Measurements from ENCODE around the gene XRN1. TPM values are rescaled to one million over a fixed set of nuclear protein-coding genes. Genes with fewer than 3 reads are reported as not detected.
A peak's percentile ranks its signal among the peaks of the same experiment; 100 is the strongest.
"Not testable (repeated sequence)": the region's sequence is repeated elsewhere in the genome, so short reads cannot be mapped to it uniquely, and the experiment has no call there.

XRN1 gene
- total RNA-seq, 1 experiment from 2014 or later, result 205 TPM

- no peak overlapping the region for H3K27ac ChIP-seq
- DNase-seq, result no peak
- H3K9me3 ChIP-seq (replicated peaks), result no peaks in the 10 kb centered on the region; the same call in 1 of the 2 replicates
- no peak overlapping the region for H3K4me3 ChIP-seq
- H3K27me3 ChIP-seq, result no peaks in the 10 kb centered on the region
- peaks cover 95% of the 10 kb centered on the region for H3K36me3 ChIP-seq
- no peaks in the 10 kb centered on the region for H3K4me1 ChIP-seq
These were observed 52.8 kb downstream of the XRN1 start for GRCh38 chr3:142394921-142395622.

- DNase-seq, result no peak
- peaks cover 11% of the 10 kb centered on the region for H3K9me3 ChIP-seq (replicated peaks)
- H3K36me3 ChIP-seq, result peaks cover 98% of the 10 kb centered on the region
- H3K27me3 ChIP-seq, result no peaks in the 10 kb centered on the region
- H3K27ac ChIP-seq, result no peak overlapping the region
- no peak overlapping the region for H3K4me3 ChIP-seq
- H3K4me1 ChIP-seq, result no peaks in the 10 kb centered on the region; the same call in 1 of the 2 replicates
These were observed 62.8 kb downstream of the XRN1 start for GRCh38 chr3:142385078-142385477.

DNA sequence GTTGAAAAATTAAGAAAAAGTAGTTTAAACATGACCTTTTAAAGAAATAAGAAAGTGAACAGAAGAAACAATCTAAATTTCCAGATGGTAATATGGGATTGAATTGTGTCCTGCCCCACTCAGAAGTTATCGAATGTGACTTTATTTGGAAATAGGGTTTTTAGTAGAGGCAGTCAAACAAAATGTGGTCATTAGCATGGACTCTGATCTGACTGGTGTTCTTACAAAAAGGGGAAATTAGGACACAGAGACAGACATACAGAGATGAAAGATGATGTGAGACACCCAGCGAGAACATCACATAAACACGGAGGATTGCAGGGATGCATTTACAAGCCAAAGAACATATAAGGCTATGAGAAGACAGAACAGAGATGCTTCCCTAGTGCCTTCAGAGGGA is 73.2 kb downstream of the XRN1 start:
- no peak for DNase-seq
- no peak overlapping the region for H3K4me3 ChIP-seq
- no peaks in the 10 kb centered on the region for H3K9me3 ChIP-seq (replicated peaks)
- 0 out of 2 replicates have a peak, but pooled peaks cover 3% of the 10 kb centered on the region for H3K4me1 ChIP-seq
- H3K27ac ChIP-seq, result no peak overlapping the region
- no peaks in the 10 kb centered on the region for H3K27me3 ChIP-seq
- H3K36me3 ChIP-seq, result peaks cover 89% of the 10 kb centered on the region

GRCh38 chr3:142369576-142369975 is 78.3 kb downstream of the XRN1 start:
- not testable (repeated sequence) for H3K9me3 ChIP-seq (replicated peaks); H3K4me3 ChIP-seq; DNase-seq; H3K27ac ChIP-seq; H3K4me1 ChIP-seq; H3K27me3 ChIP-seq
- H3K36me3 ChIP-seq, result peaks cover 92% of the 10 kb centered on the region

GRCh38 chr3:142366434-142366833 is 81.4 kb downstream of the XRN1 start:
- DNase-seq, result peak in 1 of 2 experiments; percentile 51
- Histone ChIP-seq H3K4me3 (no peak overlapping the region), H3K9me3 (replicated peaks) (no peaks in the 10 kb centered on the region), H3K27ac (no peak overlapping the region), H3K4me1 (0 out of 2 replicates have a peak, but pooled peaks cover 3% of the 10 kb centered on the region), H3K36me3 (peaks cover 92% of the 10 kb centered on the region), H3K27me3 (no peaks in the 10 kb centered on the region)

DNA sequence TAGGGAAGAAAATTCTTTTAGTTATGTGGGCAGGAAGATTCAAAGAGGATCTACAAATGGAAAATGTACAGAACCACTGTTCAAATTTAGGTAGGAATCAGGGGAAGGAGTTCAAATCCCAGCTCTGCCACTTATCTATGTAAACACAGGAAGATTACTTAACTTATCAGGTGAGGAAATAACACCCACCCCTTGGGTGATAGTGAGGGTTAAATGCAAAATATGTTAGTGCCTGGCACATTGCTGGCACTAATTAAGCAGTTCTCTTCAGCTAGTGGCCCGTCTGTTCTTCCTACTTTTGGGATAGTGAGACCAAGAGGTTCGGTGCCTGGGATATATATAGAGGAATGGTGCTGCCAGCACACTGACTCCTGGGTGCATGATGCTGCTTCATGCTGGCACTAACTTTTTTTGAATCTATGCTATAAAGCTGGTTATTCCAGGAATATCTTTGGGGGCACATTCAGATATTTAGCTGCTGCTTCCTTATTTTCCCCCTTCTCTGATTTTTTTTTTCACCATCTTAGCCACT is 83.8 kb downstream of the XRN1 start:
- Histone ChIP-seq H3K36me3 (peaks cover 92% of the 10 kb centered on the region), H3K27me3 (no peaks in the 10 kb centered on the region), H3K27ac (no peak overlapping the region), H3K9me3 (replicated peaks) (no peaks in the 10 kb centered on the region), H3K4me1 (no peaks in the 10 kb centered on the region), H3K4me3 (no peak overlapping the region)
- DNase-seq, result no peak

GRCh38 chr3:142363433-142363832 is 84.4 kb downstream of the XRN1 start:
- H3K4me3 ChIP-seq; H3K27ac ChIP-seq; DNase-seq; H3K4me1 ChIP-seq; H3K9me3 ChIP-seq (replicated peaks); H3K27me3 ChIP-seq: not testable (repeated sequence)
- peaks cover 92% of the 10 kb centered on the region for H3K36me3 ChIP-seq

GRCh38 chr3:142359367-142359766 is 88.5 kb downstream of the XRN1 start:
- H3K27ac ChIP-seq, result no peak overlapping the region
- DNase-seq, result no peak
- no peaks in the 10 kb centered on the region for H3K27me3 ChIP-seq
- peaks cover 95% of the 10 kb centered on the region for H3K36me3 ChIP-seq
- H3K9me3 ChIP-seq (replicated peaks), result no peaks in the 10 kb centered on the region
- no peak overlapping the region for H3K4me3 ChIP-seq
- H3K4me1 ChIP-seq, result no peaks in the 10 kb centered on the region

- Histone ChIP-seq H3K4me3 (no peak overlapping the region), H3K27me3 (no peaks in the 10 kb centered on the region), H3K4me1 (no peaks in the 10 kb centered on the region), H3K9me3 (replicated peaks) (no peaks in the 10 kb centered on the region), H3K27ac (no peak overlapping the region), H3K36me3 (peaks cover 98% of the 10 kb centered on the region)
- no peak for DNase-seq
These were observed 91.0 kb downstream of the XRN1 start for GRCh38 chr3:142356818-142357217.

- Histone ChIP-seq H3K36me3 (peaks cover 100% of the 10 kb centered on the region), H3K4me1 (no peaks in the 10 kb centered on the region), H3K4me3 (no peak overlapping the region), H3K9me3 (replicated peaks) (no peaks in the 10 kb centered on the region), H3K27ac (no peak overlapping the region), H3K27me3 (no peaks in the 10 kb centered on the region)
- DNase-seq, result no peak
These were observed 92.1 kb downstream of the XRN1 start for GRCh38 chr3:142355692-142356091.

DNA sequence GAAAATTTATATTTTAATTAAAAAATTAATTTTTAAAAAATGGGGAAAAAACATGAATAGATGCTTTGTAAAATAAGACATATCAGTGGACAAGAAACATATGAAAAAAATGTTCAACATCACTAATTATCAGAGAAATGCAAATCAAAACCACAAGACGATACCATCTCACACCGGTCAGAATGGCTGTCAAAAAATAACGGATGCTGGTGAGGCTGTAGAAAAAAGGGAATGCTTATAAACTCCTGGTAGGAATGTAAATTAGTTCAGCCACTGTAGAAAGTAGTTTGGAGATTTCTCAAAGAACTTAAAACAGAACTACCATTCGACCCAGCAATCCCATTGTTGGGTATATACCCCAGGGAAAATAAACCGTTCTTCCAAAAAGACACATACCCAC is 93.8 kb downstream of the XRN1 start:
- Histone ChIP-seq H3K27me3 (no peaks in the 10 kb centered on the region), H3K9me3 (replicated peaks) (no peaks in the 10 kb centered on the region), H3K4me3 (no peak overlapping the region), H3K36me3 (peaks cover 100% of the 10 kb centered on the region), H3K27ac (no peak overlapping the region), H3K4me1 (no peaks in the 10 kb centered on the region)
- DNase-seq, result no peak

DNA sequence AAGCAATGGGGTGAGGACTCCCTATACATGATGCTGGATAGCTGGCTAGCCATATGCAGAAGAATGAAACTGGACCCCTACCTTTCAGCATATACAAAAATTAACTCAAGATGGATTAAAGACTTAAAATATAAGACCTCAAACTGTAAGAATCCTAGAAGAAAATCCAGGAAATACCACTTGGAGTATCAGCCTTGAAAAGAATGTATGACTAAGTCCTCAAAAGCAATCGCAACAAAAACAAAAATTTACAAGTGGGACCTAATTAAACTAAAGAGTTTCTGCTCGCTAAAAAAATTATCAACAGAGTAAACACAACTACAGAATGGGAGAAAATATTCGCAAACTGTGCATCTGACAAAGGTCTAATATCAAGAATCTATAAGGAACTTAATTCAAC is 94.3 kb downstream of the XRN1 start:
- Histone ChIP-seq H3K4me1 (no peaks in the 10 kb centered on the region), H3K36me3 (peaks cover 100% of the 10 kb centered on the region)

DNA sequence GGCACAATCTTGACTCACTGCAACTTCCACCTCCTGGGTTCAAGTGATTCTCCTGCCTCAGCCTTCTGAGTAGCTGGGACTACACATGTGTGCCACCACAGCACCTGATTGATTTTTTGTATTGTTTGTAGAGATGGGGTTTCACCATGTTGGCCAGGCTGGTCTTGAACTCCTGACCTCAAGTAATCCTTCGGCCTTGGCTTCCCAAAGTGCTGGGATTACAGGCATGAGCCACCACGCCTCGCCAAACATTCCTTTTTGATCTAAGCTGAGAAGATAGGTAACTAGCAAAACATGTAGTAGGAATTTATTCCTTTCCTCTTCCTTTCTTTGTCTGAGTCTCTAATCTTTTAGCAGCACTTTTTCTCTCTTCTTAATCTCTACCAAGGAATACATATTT is 95.1 kb downstream of the XRN1 start:
- not testable (repeated sequence) for H3K4me3 ChIP-seq; H3K27me3 ChIP-seq; H3K9me3 ChIP-seq (replicated peaks); H3K4me1 ChIP-seq; H3K27ac ChIP-seq; DNase-seq
- peaks cover 100% of the 10 kb centered on the region for H3K36me3 ChIP-seq

More for the DNA sequence above, 94.3 kb downstream of the XRN1 start:
- no peaks in the 10 kb centered on the region for H3K9me3 ChIP-seq (replicated peaks)
- H3K4me3 ChIP-seq, result no peak overlapping the region
- no peaks in the 10 kb centered on the region for H3K27me3 ChIP-seq
- DNase-seq, result no peak
- no peak overlapping the region for H3K27ac ChIP-seq

DNA sequence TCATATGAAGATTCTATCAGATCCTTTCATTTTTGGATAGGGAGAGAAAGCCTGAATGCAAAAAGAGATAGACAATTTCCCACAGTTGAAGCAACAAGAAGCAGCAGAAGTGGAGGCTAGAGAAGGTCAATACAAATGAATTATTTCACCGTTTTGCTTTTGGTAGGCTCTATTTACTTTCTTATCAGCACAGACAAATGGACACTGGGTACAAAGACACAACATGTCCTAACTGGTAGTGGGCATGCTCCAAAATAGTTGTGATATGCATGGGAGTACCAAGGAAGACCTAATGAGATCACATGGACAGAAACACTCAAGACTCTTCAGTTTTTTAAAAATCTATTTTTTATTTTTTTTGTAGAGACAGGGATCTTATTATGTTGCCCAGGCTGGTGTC is 99.4 kb downstream of the XRN1 start:
- Histone ChIP-seq H3K27me3 (no peaks in the 10 kb centered on the region), H3K9me3 (replicated peaks) (no peaks in the 10 kb centered on the region), H3K36me3 (peaks cover 97% of the 10 kb centered on the region), H3K4me3 (no peak overlapping the region), H3K27ac (no peak overlapping the region), H3K4me1 (no peaks in the 10 kb centered on the region)
- DNase-seq, result no peak

- H3K36me3 ChIP-seq, result peaks cover 96% of the 10 kb centered on the region
- DNase-seq, result no peak
- no peaks in the 10 kb centered on the region; the same call in 1 of the 2 replicates for H3K9me3 ChIP-seq (replicated peaks)
- no peak overlapping the region for H3K27ac ChIP-seq
- H3K4me1 ChIP-seq, result no peaks in the 10 kb centered on the region
- no peak overlapping the region for H3K4me3 ChIP-seq
- H3K27me3 ChIP-seq, result no peaks in the 10 kb centered on the region
These were observed 109.8 kb downstream of the XRN1 start for GRCh38 chr3:142337994-142338393.

- Histone ChIP-seq H3K27me3 (no peaks in the 10 kb centered on the region; the same call in 1 of the 2 replicates), H3K36me3 (peaks cover 98% of the 10 kb centered on the region), H3K9me3 (replicated peaks) (no peaks in the 10 kb centered on the region), H3K4me3 (no peak overlapping the region), H3K4me1 (no peaks in the 10 kb centered on the region), H3K27ac (no peak overlapping the region)
- no peak for DNase-seq
These were observed 115.4 kb downstream of the XRN1 start for GRCh38 chr3:142332390-142332789.

Data from SJCRH30 (cell line).